ENCODE results near the gene PPP3R1.

PPP3R1 gene

DNA sequence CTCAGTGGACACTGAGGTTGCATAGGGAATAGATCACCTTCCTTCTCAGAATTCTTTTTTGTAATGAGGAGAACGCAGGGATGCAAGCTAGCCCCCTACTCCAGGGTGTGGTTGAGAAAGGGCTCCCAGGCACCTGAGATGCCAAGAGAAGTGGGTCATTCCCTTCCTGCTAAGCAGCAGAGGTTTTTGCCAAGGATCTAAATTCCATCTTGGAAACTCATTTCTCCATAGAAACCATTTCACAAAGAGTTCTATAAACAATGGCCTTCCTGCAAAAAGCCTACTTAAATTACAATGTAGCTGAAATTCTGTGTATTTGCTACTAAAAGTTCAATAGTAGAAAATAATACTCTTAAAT lies 3.7 kb upstream of the PPP3R1 start:
- Histone ChIP-seq H3K79me2 (ENCODE audit: insufficient read depth, low read length) (peaks cover 38% of the 10 kb centered on the region), H3K36me3 (ENCODE audit: insufficient read depth, low read length) (no peaks in the 10 kb centered on the region), H3K9me3 (ENCODE audit: insufficient read depth, low read depth, low read length) (no peaks in the 10 kb centered on the region), H3K9ac (ENCODE audit: low read depth, low read length, poor library complexity, severe bottlenecking) (peak overlapping the region; percentile 95), H2AFZ (ENCODE audit: low read length) (no peak overlapping the region), H3K4me2 (ENCODE audit: low read depth, low read length, poor library complexity, severe bottlenecking) (peak overlapping the region; percentile 86), H3K4me1 (ENCODE audit: insufficient read depth, low read length, poor library complexity, severe bottlenecking) (peaks cover 28% of the 10 kb centered on the region), H3K9me2 (replicated peaks; ENCODE audit: low read depth, low read length) (no peaks in the 10 kb centered on the region), H3K4me3 (ENCODE audit: low read length, poor library complexity, severe bottlenecking) (peak overlapping the region; percentile 51), H4K20me1 (ENCODE audit: insufficient read depth, low read length, poor library complexity, severe bottlenecking) (no peaks in the 10 kb centered on the region), H3K27me3 (ENCODE audit: insufficient read depth, low read length, poor library complexity, severe bottlenecking) (no peaks in the 10 kb centered on the region), H3F3A (ENCODE audit: low read depth) (peaks cover 4% of the 10 kb centered on the region; the same call in 1 of the 2 replicates)
- TF ChIP-seq, protein P1, sequence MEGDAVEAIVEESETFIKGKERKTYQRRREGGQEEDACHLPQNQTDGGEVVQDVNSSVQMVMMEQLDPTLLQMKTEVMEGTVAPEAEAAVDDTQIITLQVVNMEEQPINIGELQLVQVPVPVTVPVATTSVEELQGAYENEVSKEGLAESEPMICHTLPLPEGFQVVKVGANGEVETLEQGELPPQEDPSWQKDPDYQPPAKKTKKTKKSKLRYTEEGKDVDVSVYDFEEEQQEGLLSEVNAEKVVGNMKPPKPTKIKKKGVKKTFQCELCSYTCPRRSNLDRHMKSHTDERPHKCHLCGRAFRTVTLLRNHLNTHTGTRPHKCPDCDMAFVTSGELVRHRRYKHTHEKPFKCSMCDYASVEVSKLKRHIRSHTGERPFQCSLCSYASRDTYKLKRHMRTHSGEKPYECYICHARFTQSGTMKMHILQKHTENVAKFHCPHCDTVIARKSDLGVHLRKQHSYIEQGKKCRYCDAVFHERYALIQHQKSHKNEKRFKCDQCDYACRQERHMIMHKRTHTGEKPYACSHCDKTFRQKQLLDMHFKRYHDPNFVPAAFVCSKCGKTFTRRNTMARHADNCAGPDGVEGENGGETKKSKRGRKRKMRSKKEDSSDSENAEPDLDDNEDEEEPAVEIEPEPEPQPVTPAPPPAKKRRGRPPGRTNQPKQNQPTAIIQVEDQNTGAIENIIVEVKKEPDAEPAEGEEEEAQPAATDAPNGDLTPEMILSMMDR (conservative IDR thresholded peaks at IDR 0.05; ENCODE audit: low read length): no peak
- no peak for TF ChIP-seq EZH2phosphoT487 (IDR thresholded peaks at IDR 0.05; ENCODE audit: borderline replicate concordance)

DNA sequence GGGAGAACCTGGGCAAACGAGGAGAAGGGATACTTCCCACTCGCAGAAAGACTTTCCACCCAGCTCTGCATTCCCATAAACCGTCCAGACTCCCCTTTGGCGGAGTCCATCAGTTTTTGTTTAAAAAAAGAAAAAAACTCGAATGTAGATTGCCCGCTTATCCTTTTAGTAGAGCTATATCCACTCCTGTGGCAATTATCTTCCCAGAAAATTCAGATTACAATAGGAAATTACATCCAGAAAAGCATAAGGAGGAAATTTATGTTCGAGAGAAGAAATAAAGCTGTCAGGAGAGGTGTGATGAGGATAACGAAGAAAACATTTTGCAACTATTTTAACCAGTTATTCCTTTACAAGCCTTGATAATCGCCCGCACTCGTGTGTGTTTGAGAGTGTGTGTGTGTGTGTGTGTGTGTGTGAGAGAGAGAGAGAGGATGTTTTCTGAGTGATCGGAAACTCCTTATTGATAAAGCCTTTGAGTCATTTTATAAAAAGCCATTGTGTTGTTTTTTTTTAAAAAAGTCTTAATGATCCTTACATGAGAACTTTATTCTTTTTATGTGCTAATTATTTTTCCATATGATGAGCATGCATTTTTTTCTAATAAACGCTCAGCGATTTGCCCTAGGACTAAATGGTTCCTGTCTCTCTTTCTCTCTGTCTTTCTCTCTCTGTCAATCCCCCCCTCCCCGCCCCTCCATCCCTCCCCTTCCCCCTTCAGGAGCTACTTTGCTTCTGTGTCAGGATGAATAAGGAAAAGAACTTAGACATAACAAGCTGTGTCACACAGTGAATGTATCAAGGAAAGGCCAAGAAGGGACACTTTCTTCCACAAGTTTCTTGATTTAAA lies 1.1 kb upstream of the PPP3R1 start:
- peaks cover 4% of the 10 kb centered on the region; the same call in 1 of the 2 replicates for H3F3A ChIP-seq (ENCODE audit: low read depth)
- peak overlapping the region; percentile 86 for H3K4me2 ChIP-seq (ENCODE audit: low read depth, low read length, poor library complexity, severe bottlenecking)
- H3K4me3 ChIP-seq (ENCODE audit: low read length, poor library complexity, severe bottlenecking): peak overlapping the region; percentile 83
- H3K9me2 ChIP-seq (replicated peaks; ENCODE audit: low read depth, low read length): no peaks in the 10 kb centered on the region
- H3K79me2 ChIP-seq (ENCODE audit: insufficient read depth, low read length): peaks cover 64% of the 10 kb centered on the region
- peak overlapping the region; percentile 95 for H3K9ac ChIP-seq (ENCODE audit: low read depth, low read length, poor library complexity, severe bottlenecking)
- no peaks in the 10 kb centered on the region for H3K9me3 ChIP-seq (ENCODE audit: insufficient read depth, low read depth, low read length)
- TF ChIP-seq, protein P1 (conservative IDR thresholded peaks at IDR 0.05; ENCODE audit: low read length): no peak
- no peak for TF ChIP-seq EZH2phosphoT487 (IDR thresholded peaks at IDR 0.05; ENCODE audit: borderline replicate concordance)
- H4K20me1 ChIP-seq (ENCODE audit: insufficient read depth, low read length, poor library complexity, severe bottlenecking): peaks cover 25% of the 10 kb centered on the region
- H3K36me3 ChIP-seq (ENCODE audit: insufficient read depth, low read length): no peaks in the 10 kb centered on the region
- peaks cover 51% of the 10 kb centered on the region for H3K4me1 ChIP-seq (ENCODE audit: insufficient read depth, low read length, poor library complexity, severe bottlenecking)
- peak overlapping the region; percentile 93 for H2AFZ ChIP-seq (ENCODE audit: low read length)
- H3K27me3 ChIP-seq (ENCODE audit: insufficient read depth, low read length, poor library complexity, severe bottlenecking): no peaks in the 10 kb centered on the region

DNA sequence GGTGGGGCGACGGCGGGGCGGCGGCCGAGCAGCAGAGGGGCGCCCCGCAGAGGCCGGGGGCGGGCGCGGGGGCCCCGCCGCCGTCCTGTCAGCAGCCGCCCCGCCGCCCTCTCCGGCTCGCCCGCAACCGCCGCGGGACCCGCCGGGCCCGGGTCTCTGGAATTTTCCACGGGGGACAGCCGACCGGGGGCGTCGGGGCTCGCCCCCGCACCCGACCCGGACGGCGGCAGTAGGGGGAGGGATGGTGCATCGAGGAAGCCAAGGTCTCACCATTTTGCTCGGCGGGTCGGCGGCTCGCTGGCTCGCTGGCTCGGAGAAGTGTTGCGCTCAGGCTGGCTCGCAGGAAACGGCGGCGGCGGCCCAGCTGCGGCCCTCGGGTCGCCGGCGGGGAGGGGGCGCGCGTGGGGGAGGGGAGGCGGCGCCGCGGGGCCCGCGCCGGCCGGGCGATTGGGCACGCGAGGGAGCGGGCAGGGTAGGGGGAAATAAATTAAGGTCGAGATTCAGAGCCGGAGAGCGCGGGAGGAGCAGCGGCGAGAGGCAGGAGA lies 405 bp downstream of the PPP3R1 start:
- Histone ChIP-seq H3K4me2 (ENCODE audit: low read depth, low read length, poor library complexity, severe bottlenecking) (peak overlapping the region; percentile 99), H3K4me1 (ENCODE audit: insufficient read depth, low read length, poor library complexity, severe bottlenecking) (peaks cover 66% of the 10 kb centered on the region), H2AFZ (ENCODE audit: low read length) (no peak overlapping the region; the same call in 1 of the 2 replicates), H4K20me1 (ENCODE audit: insufficient read depth, low read length, poor library complexity, severe bottlenecking) (peaks cover 41% of the 10 kb centered on the region), H3K36me3 (ENCODE audit: insufficient read depth, low read length) (no peaks in the 10 kb centered on the region), H3K9ac (ENCODE audit: low read depth, low read length, poor library complexity, severe bottlenecking) (peak overlapping the region; percentile 94), H3K4me3 (ENCODE audit: low read length, poor library complexity, severe bottlenecking) (peak overlapping the region; percentile 83), H3K79me2 (ENCODE audit: insufficient read depth, low read length) (peaks cover 79% of the 10 kb centered on the region), H3K9me2 (replicated peaks; ENCODE audit: low read depth, low read length) (no peaks in the 10 kb centered on the region), H3K9me3 (ENCODE audit: insufficient read depth, low read depth, low read length) (no peaks in the 10 kb centered on the region), H3K27me3 (ENCODE audit: insufficient read depth, low read length, poor library complexity, severe bottlenecking) (no peaks in the 10 kb centered on the region), H3F3A (ENCODE audit: low read depth) (peaks cover 4% of the 10 kb centered on the region; the same call in 1 of the 2 replicates)
- TF ChIP-seq, protein P1 (conservative IDR thresholded peaks at IDR 0.05; ENCODE audit: low read length): no peak
- TF ChIP-seq EZH2phosphoT487 (IDR thresholded peaks at IDR 0.05; ENCODE audit: borderline replicate concordance): no peak
